B cell (primary cell): ENCODE results near the gene PPP2R2B. TPM values are rescaled to one million over a fixed set of nuclear protein-coding genes. Genes with fewer than 3 reads are reported as not detected.

Experiments used
- ATAC-seq: fragments of 200-7000 bp; cut with Tn5 transposase; one replicate; pipeline ENCODE4 v1.10.0; 2021; ENCODE audit warnings: low read depth, mild to moderate bottlenecking, moderate number of reproducible peaks, moderate library complexity
- CTCF ChIA-PET: fragments of 350-600 bp; sonication (Branson Sonifier 250); formaldehyde crosslinking; loops from one replicate; lab custom pipeline; 2021; ENCODE audit warnings: antibody characterized with exemption, inconsistent platforms; lab: Charles Lee
- POLR2A ChIA-PET: fragments of 350-600 bp; sonication (Branson Sonifier 250); formaldehyde crosslinking; loops from one replicate; lab custom pipeline; 2021; ENCODE audit warnings: antibody characterized with exemption; lab: Charles Lee
- DNase-seq: peaks from one replicate; pipeline ENCODE4 v3.0.0; 2013
- H2AFZ ChIP-seq: 2 replicates; pipeline ENCODE4 v1.6.1; 2012; ENCODE audit warnings: mild to moderate bottlenecking, low read depth, low read length; ENCODE audit not compliant: insufficient read depth, poor library complexity, severe bottlenecking
- H3K27ac ChIP-seq, 2 donors: 1 replicate in 1 of 2; 2 replicates in 1 of 2; pipeline ENCODE4 v1.5.1; 2012 to 2013; ENCODE audit warnings: low read length in 2 of 2, mild to moderate bottlenecking in 2 of 2, moderate library complexity in 1 of 2
- H3K27me3 ChIP-seq, 4 experiments: fragments of 200-600 bp in 1 of 4; sonication (generic) in 1 of 4; replicated peaks in 1 of 4; 1 replicate in 2 of 4; 2 replicates in 2 of 4; pipeline versions ENCODE4 v1.6.1 to v1.7.0; 2013 to 2016; ENCODE audit warnings: low read length in 3 of 4, mild to moderate bottlenecking in 2 of 4, mixed read lengths in 1 of 4, moderate library complexity in 1 of 4; ENCODE audit not compliant: insufficient read depth in 4 of 4, control insufficient read depth in 3 of 4; ENCODE audit errors: control extremely low read depth in 1 of 4
- H3K36me3 ChIP-seq, 2 experiments: replicated peaks in 1 of 2; 1 replicate in 1 of 2; 2 replicates in 1 of 2; pipeline versions ENCODE4 v1.6.1 to v1.7.1; 2013; ENCODE audit warnings: low read length in 1 of 2; ENCODE audit not compliant: insufficient read depth in 2 of 2, control insufficient read depth in 1 of 2; ENCODE audit errors: control extremely low read depth in 1 of 2, extremely low read depth in 1 of 2
- H3K4me1 ChIP-seq, 2 donors: fragments of 200-600 bp in 1 of 2; sonication (generic) in 1 of 2; 1 replicate in 1 of 2; 2 replicates in 1 of 2; pipeline versions ENCODE4 v1.5.1 to v1.6.1; 2013 to 2017; ENCODE audit warnings: low read length in 2 of 2; ENCODE audit not compliant: control insufficient read depth in 2 of 2, insufficient read depth in 2 of 2
- H3K4me2 ChIP-seq: replicated peaks from 2 replicates; pipeline ENCODE3; 2012; ENCODE audit warnings: mild to moderate bottlenecking, low read depth, low read length; ENCODE audit not compliant: poor library complexity, severe bottlenecking
- H3K4me3 ChIP-seq, 5 experiments: fragments of 200-600 bp in 1 of 5; sonication (generic) in 1 of 5; 1 replicate in 3 of 5; 2 replicates in 2 of 5; pipeline versions ENCODE4 v1.5.1 to v1.7.0; 2011 to 2016; ENCODE audit warnings: low read length in 4 of 5, mild to moderate bottlenecking in 4 of 5, low read depth in 2 of 5, control low read depth in 1 of 5, moderate library complexity in 1 of 5; ENCODE audit not compliant: insufficient read depth in 1 of 5; ENCODE audit errors: control extremely low read depth in 1 of 5, extremely low read depth in 1 of 5
- H3K79me2 ChIP-seq: fragments of 200-600 bp; sonication (generic); one replicate; pipeline ENCODE4 v1.6.0; 2016; ENCODE audit warnings: low read length; ENCODE audit not compliant: control insufficient read depth, insufficient read depth
- H3K9ac ChIP-seq: fragments of 200-600 bp; sonication (generic); 2 replicates; pipeline ENCODE4 v1.6.1; 2017; ENCODE audit warnings: mild to moderate bottlenecking, low read length, moderate library complexity
- H3K9me3 ChIP-seq, 3 donors: one replicate each; pipeline versions ENCODE4 v1.6.1 to v1.7.1; 2013; ENCODE audit warnings: low read length in 2 of 3; ENCODE audit not compliant: control insufficient read depth in 2 of 3, insufficient read depth in 1 of 3; ENCODE audit errors: control extremely low read depth in 1 of 3
- H4K20me1 ChIP-seq: 2 replicates; pipeline ENCODE4 v1.6.0; 2012; ENCODE audit warnings: mild to moderate bottlenecking, low read length; ENCODE audit not compliant: insufficient read depth, control insufficient read depth, poor library complexity, severe bottlenecking
- H3K27ac Mint-ChIP-seq: one replicate; pipeline ENCODE4 v1.8.0; 2021; ENCODE audit warnings: mixed read lengths
- H3K27me3 Mint-ChIP-seq: one replicate; pipeline ENCODE4 v1.8.0; 2021; ENCODE audit warnings: mixed read lengths
- H3K4me1 Mint-ChIP-seq: one replicate; pipeline ENCODE4 v1.8.0; 2021; ENCODE audit warnings: mixed read lengths
- H3K4me3 Mint-ChIP-seq: one replicate; pipeline ENCODE4 v1.8.0; 2021; ENCODE audit warnings: mixed read lengths
- H3K9me3 Mint-ChIP-seq: one replicate; pipeline ENCODE4 v1.8.0; 2022; ENCODE audit warnings: mixed read lengths; ENCODE audit not compliant: insufficient read depth
- CTCF ChIP-seq: fragments of 200-600 bp; IDR thresholded peaks from one replicate; pipeline ENCODE4 v1.8.0; 2022; ENCODE audit warnings: antibody characterized with exemption, mild to moderate bottlenecking
- EZH2 ChIP-seq: IDR thresholded peaks from 2 replicates; pipeline ENCODE4 v1.6.1; 2012; ENCODE audit warnings: borderline replicate concordance, low read depth, mild to moderate bottlenecking, moderate library complexity, low read length; ENCODE audit not compliant: insufficient read depth, poor library complexity, severe bottlenecking
- WGBS: methylation state at CpG from one replicate; pipeline ENCODE4 v1.1.5; 2013; ENCODE audit warnings: missing lambda C conversion rate; ENCODE audit not compliant: insufficient coverage; 5-methylcytosine and 5-hydroxymethylcytosine counted together
- intact Hi-C: fragments of 100-400 bp; cut with micrococcal nuclease; formaldehyde crosslinking; loops from one replicate; pipeline ENCODE4 v1.10.0; 2022
- polyA plus RNA-seq: library from polyadenylated mRNA; depleted of rRNA; stranded (reverse); fragments of >200 nt; gene quantifications from 2 replicates; pipeline ENCODE4 v1.2.3, GENCODE V29; 2012
- total RNA-seq, 2 donors: library from RNA; stranded (reverse); fragments of 120-200 nt in 1 of 2; gene quantifications; 1 replicate in 1 of 2; 2 replicates in 1 of 2; pipeline versions ENCODE4 v1.2.3 to v1.2.4, GENCODE V29; 2013 to 2022

The PPP2R2B gene
- total and polyA plus RNA-seq, 2 donors (not counting 1 experiment from before 2014, with no cell fraction given) = 0.03 TPM; not detected in 1

DNA sequence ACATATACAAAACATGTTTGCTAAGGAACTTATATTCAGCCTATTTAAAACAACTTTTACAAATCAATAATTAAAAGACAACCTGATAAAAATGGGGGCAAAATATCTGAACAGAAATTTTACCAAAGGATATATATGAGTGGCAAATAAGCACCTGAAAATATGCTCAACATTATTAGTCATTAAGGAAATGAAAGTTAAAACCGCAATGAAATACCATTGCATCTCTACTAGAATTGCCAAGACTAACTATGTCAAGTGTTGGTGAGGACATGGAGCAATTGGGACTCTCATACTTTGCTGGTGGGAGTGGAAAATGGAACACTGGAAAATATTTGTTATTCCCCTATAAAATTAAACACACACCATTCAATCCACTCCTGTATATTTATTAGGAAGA, 26.3 kb upstream of the PPP2R2B start:
- DNase-seq = no peak
- no peak overlapping the region for H3K4me3 Mint-ChIP-seq

DNA sequence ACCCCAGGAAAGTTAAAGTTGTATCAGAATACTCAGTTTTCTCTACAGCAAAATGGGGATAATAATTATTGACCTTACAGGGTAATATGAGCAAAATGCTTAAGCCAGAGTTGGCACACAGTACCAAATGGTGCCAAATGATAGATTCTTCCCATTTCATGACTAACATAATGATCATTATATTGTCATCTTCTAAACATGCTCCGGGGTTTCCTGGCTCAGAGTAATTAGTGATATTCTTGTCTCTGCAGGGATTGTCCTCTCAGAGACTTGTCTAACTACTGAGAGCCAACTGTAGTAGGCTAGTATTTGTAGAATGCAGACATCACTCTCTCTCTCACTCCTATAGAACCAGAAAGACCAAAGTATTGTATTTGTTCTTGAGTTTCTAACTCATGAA, 25.2 kb upstream of the PPP2R2B start:
- CTCF ChIA-PET = no interaction called here
- POLR2A ChIA-PET = no interaction called here
- peaks cover 3% of the 10 kb centered on the region for H3K9me3 Mint-ChIP-seq
- DNase-seq (no peak), ATAC-seq (no peak)
- WGBS = no CpG with 5 or more reads among the region's 1 CpG
- Histone ChIP-seq H3K27me3 (no peaks in the 10 kb centered on the region), H3K9me3 (no peaks in the 10 kb centered on the region), H4K20me1 (no peaks in the 10 kb centered on the region), H3K4me3 (no peak overlapping the region), H3K27ac (no peak overlapping the region), H3K9ac (no peak overlapping the region), H3K4me1 (no peaks in the 10 kb centered on the region), H2AFZ (no peak overlapping the region), H3K79me2 (no peaks in the 10 kb centered on the region), H3K4me2 (no peak overlapping the region), H3K36me3 (no peaks in the 10 kb centered on the region)
- intact Hi-C loops = no loop called here
- no peak overlapping the region for H3K4me3 Mint-ChIP-seq
- no peaks in the 10 kb centered on the region for H3K27me3 Mint-ChIP-seq
- no peaks in the 10 kb centered on the region for H3K4me1 Mint-ChIP-seq
- no peak for TF ChIP-seq EZH2
- no peak for TF ChIP-seq CTCF
- H3K27ac Mint-ChIP-seq = no peak overlapping the region

More for the DNA sequence above, 26.3 kb upstream of the PPP2R2B start:
- no peak overlapping the region for H3K9ac ChIP-seq
- Mint-ChIP-seq H3K27ac (no peak overlapping the region), H3K27me3 (no peaks in the 10 kb centered on the region), H3K4me1 (no peaks in the 10 kb centered on the region), H3K9me3 (peaks cover 3% of the 10 kb centered on the region)
- no peaks in the 10 kb centered on the region for H3K4me1 ChIP-seq
- POLR2A ChIA-PET = no interaction called here
- CTCF ChIA-PET = no interaction called here
- no peaks in the 10 kb centered on the region for H4K20me1 ChIP-seq
- ATAC-seq = no peak
- no peaks in the 10 kb centered on the region for H3K79me2 ChIP-seq
- no peak overlapping the region for H3K4me3 ChIP-seq
- no CpG with 5 or more reads among the region's 1 CpG for WGBS
- no peak overlapping the region for H2AFZ ChIP-seq
- H3K27me3 ChIP-seq = no peaks in the 10 kb centered on the region
- TF ChIP-seq EZH2 = no peak
- no peaks in the 10 kb centered on the region for H3K36me3 ChIP-seq
- H3K9me3 ChIP-seq = no peaks in the 10 kb centered on the region
- H3K27ac ChIP-seq = no peak overlapping the region
- H3K4me2 ChIP-seq = no peak overlapping the region
- intact Hi-C loops = no loop called here
